ENCODE data around the gene IFNAR2. TPM values are rescaled to one million over a fixed set of nuclear protein-coding genes. Genes with fewer than 3 reads are reported as not detected.
"Not testable (repeated sequence)": the region's sequence is repeated elsewhere in the genome, so short reads cannot be mapped to it uniquely, and the experiment has no call there.

IFNAR2 gene
- total RNA-seq, 2 experiments from 2014 or later, result 22.1 to 93.5 TPM

GRCh38 chr21:33249331-33250002 is 19.7 kb downstream of the IFNAR2 start:
- Histone ChIP-seq H3K4me1 (ENCODE audit: insufficient read depth, low read length, poor library complexity, severe bottlenecking) (no peaks in the 10 kb centered on the region), H3K4me3 (ENCODE audit: low read depth, low read length, poor library complexity, severe bottlenecking) (no peak overlapping the region), H3K27ac (ENCODE audit: low read depth, low read length, poor library complexity, severe bottlenecking) (no peak overlapping the region), H3K36me3 (ENCODE audit: insufficient read depth, low read length) (peaks cover 100% of the 10 kb centered on the region), H3K4me2 (ENCODE audit: low read length) (no peak overlapping the region), H3K9me2 (ENCODE audit: insufficient read depth, low read length) (no peaks in the 10 kb centered on the region), H3K9me3 (ENCODE audit: low read length) (no peaks in the 10 kb centered on the region), H3K79me2 (ENCODE audit: insufficient read depth, low read depth, low read length) (peaks cover 19% of the 10 kb centered on the region; the same call in 1 of the 2 replicates), H2AFZ (ENCODE audit: low read length) (no peak overlapping the region), H4K20me1 (ENCODE audit: insufficient read depth, low read length) (no peaks in the 10 kb centered on the region)
- DNase-seq (ENCODE audit: low spot score), result no peak
- no peak for TF ChIP-seq EZH2phosphoT487 (IDR thresholded peaks at IDR 0.05; ENCODE audit: borderline replicate concordance, low read depth, low read length)
- no peak for TF ChIP-seq CTCF (conservative IDR thresholded peaks at IDR 0.05; ENCODE audit: low read length)
- POLR2A ChIA-PET, result interaction anchor here (1.2 to 1.7 kb wide), 2 partner anchors 11 to 25 kb away, joined by 3 to 5 read pairs; no protein-coding TSS in a partner anchor
- intact Hi-C loops (cut with micrococcal nuclease; ENCODE audit: unreplicated experiment), result no loop called here
- BruUV-seq (replicated peaks), result no TSS peak
- CTCF ChIA-PET (ENCODE audit: unreplicated experiment), result no interaction called here

GRCh38 chr21:33251119-33251518 is 21.4 kb downstream of the IFNAR2 start:
- no peak overlapping the region for H3K4me3 ChIP-seq (ENCODE audit: low read depth, low read length, poor library complexity, severe bottlenecking)
- intact Hi-C loops (cut with micrococcal nuclease; ENCODE audit: unreplicated experiment), result no loop called here
- no peak overlapping the region for H3K4me2 ChIP-seq (ENCODE audit: low read length)
- peaks cover 9% of the 10 kb centered on the region; the same call in 1 of the 2 replicates for H3K79me2 ChIP-seq (ENCODE audit: insufficient read depth, low read depth, low read length)
- H2AFZ ChIP-seq (ENCODE audit: low read length), result no peak overlapping the region
- H3K27ac ChIP-seq (ENCODE audit: low read depth, low read length, poor library complexity, severe bottlenecking), result no peak overlapping the region
- no TSS peak for BruUV-seq (replicated peaks)
- DNase-seq (ENCODE audit: low spot score), result no peak
- no peaks in the 10 kb centered on the region for H3K9me2 ChIP-seq (ENCODE audit: insufficient read depth, low read length)
- peaks cover 100% of the 10 kb centered on the region for H3K36me3 ChIP-seq (ENCODE audit: insufficient read depth, low read length)
- CTCF ChIA-PET (ENCODE audit: unreplicated experiment), result no interaction called here
- no peaks in the 10 kb centered on the region for H3K4me1 ChIP-seq (ENCODE audit: insufficient read depth, low read length, poor library complexity, severe bottlenecking)
- no peaks in the 10 kb centered on the region for H4K20me1 ChIP-seq (ENCODE audit: insufficient read depth, low read length)
- TF ChIP-seq EZH2phosphoT487 (IDR thresholded peaks at IDR 0.05; ENCODE audit: borderline replicate concordance, low read depth, low read length) (no peak), CTCF (conservative IDR thresholded peaks at IDR 0.05; ENCODE audit: low read length) (no peak)
- no peaks in the 10 kb centered on the region for H3K9me3 ChIP-seq (ENCODE audit: low read length)
- POLR2A ChIA-PET, result interaction anchor here (0.7 to 1.0 kb wide), 3 partner anchors 9 to 33 kb away, joined by 3 to 5 read pairs (median 3); no protein-coding TSS in a partner anchor

GRCh38 chr21:33253382-33253781 is 23.6 kb downstream of the IFNAR2 start:
- H3K4me1 ChIP-seq (ENCODE audit: insufficient read depth, low read length, poor library complexity, severe bottlenecking); POLR2A ChIA-PET; intact Hi-C loops (cut with micrococcal nuclease; ENCODE audit: unreplicated experiment); H4K20me1 ChIP-seq (ENCODE audit: insufficient read depth, low read length); H3K27ac ChIP-seq (ENCODE audit: low read depth, low read length, poor library complexity, severe bottlenecking); H3K4me3 ChIP-seq (ENCODE audit: low read depth, low read length, poor library complexity, severe bottlenecking); CTCF ChIA-PET (ENCODE audit: unreplicated experiment); BruUV-seq (replicated peaks); H3K79me2 ChIP-seq (ENCODE audit: insufficient read depth, low read depth, low read length); H2AFZ ChIP-seq (ENCODE audit: low read length); DNase-seq (ENCODE audit: low spot score); H3K4me2 ChIP-seq (ENCODE audit: low read length); H3K9me3 ChIP-seq (ENCODE audit: low read length); H3K9me2 ChIP-seq (ENCODE audit: insufficient read depth, low read length): not testable (repeated sequence)
- peaks cover 100% of the 10 kb centered on the region for H3K36me3 ChIP-seq (ENCODE audit: insufficient read depth, low read length)

Data from OCI-LY7 (cell line).